MV-4-11 (cell line): ENCODE measurements around the gene CHST11.

ENCODE experiments used
- DNase-seq: peaks from one replicate; lab custom pipeline; 2025; lab: John Stamatoyannopoulos, UW

The CHST11 gene

GRCh38 chr12:104809706-104810385 is 353.1 kb downstream of the CHST11 start:
- no peak for DNase-seq
